NCI-H187 treated with DMSO at 0.1 percent for 48 hours (cell line): Measurements from ENCODE around the gene COL18A1.

ENCODE experiments used
- DNase-seq: peaks from one replicate; lab custom pipeline; 2025; lab: John Stamatoyannopoulos, UW

Gene COL18A1

DNA sequence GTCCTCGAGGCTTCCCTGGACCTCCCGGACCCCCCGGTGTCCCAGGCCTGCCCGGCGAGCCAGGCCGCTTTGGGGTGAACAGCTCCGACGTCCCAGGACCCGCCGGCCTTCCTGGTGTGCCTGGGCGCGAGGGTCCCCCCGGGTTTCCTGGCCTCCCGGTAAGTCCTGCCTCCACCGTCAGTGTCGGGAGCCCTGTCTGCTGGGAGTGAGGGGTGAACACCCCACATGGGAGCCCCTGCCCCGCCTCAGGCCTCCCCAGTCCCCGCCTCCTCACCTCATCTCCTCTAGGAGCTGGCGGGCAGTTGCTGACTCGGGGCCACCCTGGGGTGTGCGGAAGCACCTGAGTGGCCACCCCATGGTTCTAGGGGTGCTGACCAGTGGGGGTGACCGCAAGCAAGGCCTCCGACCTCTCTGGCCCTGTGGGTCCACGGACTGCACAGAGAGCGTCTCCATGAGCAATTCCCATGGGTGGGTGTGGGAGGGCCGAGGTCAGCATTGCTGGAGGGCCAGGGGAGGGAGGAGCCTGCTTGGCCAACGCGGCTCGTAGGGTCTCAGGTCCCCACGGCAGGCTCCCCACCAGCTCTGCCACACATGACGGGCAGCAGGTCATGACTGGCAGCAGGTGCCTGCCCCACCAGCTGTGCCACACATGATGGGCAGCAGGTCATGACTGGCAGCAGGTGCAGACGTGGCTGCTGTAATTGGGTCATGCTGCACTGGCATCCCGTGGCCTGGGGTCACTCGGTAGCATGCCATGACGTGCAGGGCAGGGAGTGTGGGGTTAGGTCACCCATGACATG is 75.9 kb downstream of the COL18A1 start:
- no peak for DNase-seq

DNA sequence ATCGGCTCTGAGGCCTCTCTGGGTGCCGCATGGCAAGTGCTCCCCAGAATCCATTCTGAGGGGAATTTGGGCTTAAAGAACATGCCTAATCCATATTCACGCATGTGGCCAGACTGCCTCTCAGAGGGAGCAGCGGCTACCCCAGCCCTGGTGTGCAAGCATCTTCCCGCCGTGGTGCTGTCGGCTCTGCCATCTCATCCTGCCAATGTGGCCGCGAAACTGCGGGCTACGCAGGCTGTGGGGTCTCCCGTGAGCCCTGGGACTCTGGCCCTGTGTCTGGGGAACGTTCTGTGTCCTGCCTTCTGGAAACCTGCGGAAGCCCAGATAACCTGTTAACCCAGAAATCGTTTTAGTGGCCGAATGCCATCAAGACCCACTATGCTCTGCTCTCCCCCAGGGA is 76.6 kb downstream of the COL18A1 start:
- DNase-seq, result no peak

DNA sequence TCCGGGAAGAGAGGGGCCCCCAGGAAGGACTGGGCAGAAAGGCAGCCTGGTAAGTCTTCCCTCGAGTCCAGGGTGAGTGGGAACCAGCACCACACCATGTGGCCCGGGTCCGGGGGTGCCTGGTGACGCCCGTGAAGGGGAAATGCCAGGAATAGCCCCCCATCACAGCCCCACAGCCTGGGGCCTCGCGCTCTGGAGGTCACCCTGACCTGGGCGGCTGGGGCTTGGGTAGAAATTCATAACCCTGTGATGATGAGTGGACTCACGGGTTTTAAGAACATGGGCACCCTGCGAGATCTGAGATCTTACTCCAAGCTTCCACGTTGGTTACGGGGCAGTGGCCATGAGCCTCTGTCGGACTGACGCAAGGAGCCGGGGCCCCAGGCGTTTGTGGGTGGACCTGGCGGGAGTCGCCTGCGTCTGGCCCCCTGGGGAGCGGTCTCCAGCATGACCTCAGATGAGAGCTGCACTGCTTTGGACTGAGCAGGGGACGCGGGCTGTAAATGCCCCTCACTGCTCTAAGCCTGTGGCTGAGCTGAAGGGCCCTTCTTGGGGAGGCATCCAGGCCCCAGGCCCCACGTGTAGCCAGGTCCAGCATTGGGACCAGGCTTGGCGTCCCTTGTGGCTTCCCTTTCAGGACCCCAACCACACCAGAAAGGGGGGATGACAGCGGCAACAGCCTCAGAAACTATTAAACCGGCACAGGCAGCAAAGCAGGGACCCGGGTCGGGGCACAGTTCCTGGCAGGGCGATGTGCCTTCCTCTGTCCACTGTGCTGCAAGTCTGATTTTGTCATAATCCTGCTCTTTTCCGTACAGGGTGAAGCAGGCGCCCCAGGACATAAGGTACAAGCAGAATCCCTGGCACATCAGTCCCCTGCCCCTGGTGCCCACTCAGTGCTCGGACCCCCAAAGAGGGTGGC is 77.3 kb downstream of the COL18A1 start:
- no peak for DNase-seq

DNA sequence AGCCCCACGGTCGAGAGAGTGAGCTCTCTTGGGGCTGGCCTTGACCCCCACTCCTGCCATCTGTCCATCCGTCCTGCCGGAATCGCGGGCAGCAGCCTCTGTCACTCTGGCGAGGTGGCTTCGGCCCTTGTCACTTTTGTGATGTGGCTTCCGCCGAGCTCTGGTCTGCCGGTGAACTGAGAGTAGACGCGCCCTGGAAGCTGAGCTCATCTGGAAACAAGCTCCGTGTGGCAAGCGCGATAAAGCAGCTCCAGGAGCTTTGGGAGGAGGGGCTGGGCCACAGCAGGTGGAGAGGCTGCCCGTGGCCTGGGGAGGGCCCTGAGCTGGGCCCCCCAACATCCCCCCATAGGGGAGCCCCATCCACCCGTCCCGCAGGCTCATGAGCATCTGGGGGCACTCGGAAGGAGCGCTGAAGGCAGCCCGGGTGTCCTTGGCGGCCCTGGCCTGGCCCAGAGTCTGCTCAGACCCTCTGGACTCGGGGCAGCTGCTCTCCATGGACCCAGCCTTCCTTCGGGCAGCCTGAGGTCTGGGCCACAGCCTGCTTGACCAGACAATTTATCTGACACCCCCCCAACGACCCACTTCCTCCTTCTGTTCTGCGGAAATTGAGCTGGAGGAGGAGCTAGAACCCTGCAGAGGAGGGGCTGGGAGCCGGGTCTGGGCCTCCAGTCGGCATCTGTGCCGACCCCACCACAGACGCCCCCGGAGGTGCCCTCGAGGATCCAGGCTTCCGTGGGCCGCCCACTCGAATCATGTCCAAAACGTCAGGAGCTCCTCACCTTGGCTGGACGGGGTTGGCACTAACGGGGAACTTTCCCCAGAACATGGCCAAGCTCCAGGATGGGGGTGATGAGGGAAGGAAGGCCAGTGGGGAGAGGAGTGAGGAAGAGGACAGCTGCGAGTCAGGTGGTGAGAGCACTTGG is 78.2 kb downstream of the COL18A1 start:
- DNase-seq, result no peak

DNA sequence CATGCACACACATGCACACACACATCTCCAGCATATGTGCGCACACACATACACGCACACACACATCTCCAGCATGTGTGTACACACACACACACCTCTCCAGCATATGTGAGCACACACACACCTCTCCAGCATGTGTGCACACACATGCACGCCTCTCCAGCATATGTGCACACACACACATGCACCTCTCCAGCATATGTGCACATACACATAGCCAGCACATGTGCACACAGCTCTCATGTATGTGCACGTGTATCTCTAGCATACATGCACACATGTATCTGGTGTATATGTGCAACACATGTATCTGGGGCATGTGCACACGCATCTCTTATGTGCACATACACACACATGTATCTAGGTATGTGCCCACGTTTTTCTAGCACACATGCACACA is 79.4 kb downstream of the COL18A1 start:
- no peak for DNase-seq

DNA sequence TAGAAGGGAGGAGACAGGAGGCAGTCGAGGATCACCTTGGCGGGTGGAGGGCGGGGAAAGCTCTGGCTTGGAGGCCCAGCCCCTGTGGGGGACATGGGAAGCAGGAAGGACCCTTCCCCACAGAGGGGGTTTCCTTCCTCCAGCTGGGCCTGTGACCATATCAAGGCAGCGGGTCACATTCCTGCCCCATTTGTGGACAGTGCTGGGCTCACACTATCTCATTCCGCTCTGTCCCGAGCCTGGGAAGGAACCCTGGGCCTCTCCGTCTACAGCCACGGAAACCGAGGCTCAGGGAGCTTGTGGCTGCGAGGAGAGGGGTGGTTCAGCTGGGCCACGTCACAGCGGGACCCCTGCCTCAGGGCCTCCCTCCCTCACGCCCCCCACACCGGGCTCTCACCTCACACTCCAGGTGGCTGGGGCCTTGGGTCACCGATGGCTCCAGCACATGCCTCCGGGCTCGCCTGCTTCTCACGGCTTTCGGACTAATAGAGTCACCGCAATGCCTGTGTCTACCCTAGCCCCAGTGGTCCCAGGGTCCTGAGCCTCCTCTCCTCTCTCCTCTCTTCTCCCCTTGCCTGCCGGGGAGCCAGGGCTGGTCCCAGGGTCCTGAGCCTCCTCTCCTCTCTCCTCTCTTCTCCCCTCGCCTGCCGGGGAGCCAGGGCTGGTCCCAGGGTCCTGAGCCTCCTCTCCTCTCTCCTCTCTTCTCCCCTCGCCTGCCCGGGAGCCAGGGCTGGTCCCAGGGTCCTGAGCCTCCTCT is 80.9 kb downstream of the COL18A1 start:
- DNase-seq, result no peak

DNA sequence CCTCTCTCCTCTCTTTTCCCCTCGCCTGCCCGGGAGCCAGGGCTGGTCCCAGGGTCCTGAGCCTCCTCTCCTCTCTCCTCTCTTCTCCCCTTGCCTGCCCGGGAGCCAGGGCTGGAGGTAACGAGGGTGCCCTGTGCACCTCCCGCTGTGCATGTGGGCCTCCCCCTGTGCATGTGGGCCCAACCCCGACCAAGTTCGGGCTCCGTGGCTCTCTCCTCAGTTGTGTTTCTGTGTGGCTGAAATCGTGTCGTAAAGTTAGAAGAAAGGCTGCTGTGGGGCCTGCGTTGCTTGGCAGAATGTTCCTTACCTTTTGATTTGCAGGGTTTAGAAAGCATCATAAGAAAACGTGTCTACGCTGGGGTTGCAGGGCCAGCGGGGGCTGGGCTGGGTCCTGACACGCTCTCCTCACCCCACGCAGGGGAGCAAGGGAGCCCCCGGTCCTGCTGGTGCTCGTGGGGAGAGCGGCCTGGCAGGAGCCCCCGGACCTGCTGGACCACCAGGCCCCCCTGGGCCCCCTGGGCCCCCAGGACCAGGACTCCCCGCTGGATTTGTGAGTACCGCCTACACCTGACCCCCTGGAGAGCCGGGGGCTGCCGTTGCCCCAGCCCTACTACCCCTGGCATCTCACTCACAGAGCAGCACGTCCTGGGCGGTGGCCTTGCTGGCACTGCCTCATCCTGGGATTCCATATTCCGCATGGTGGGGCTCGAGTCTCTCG is 81.6 kb downstream of the COL18A1 start:
- no peak for DNase-seq

DNA sequence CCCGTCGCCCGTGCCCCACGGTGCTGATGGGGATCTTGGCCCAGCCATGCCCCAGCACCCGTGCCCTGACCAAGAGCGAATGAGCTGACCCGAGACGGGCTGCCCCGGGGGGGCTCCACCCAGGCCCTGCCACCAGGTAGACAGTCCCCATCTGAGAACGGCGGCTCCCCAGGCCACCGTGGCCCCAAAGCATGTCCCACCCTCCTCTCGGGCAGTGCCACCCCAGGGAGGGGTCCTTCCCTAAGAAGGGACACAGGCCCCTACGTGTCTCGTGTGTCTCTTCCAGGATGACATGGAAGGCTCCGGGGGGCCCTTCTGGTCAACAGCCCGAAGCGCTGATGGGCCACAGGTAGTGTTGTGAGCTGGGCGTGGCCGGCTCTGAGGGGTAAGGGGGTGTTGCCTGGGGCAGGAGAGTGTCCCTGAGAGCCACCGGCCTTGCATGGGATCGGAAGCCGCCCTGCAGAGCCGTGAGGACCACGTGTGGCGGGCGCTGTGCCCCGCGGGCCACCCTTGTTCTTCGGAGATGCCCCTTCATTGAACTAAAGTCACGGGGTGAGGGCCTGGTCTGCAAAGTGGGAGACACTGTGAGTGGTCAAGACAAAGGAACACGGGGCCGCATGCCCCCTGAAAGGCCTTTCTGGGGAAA is 82.3 kb downstream of the COL18A1 start:
- no peak for DNase-seq

DNA sequence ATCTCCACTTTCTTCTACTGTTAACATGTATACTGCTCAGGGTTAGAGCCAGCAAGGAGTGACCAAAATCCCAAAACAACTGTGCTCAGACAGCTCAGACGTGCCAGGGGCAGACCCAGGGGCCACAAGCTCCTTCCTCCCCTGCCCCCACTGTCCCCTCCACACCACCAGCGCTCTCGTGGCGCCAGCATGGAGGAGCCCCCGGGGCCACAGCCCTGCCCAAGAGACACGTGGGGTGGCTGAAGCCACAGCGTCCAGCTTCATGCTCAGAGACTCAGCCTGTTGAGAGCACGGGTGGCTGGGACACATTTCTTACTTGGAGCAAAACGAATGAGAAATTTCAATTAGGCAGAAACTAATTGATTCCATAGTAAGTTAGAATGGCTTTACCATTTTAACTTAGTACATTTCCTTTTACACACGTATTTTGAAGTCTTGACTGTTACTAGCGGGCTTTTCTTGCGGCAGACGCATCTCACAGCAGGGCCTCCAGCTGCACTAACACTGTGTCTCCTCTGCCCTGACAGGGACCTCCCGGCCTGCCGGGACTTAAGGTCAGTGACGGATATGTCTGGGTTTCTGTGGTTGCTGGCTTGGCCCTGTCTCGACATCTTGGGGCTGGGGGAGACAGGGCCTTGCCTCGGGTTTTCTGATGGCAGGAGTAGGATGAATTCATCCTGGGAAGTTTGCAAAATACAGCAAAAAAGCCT is 83.1 kb downstream of the COL18A1 start:
- no peak for DNase-seq

DNA sequence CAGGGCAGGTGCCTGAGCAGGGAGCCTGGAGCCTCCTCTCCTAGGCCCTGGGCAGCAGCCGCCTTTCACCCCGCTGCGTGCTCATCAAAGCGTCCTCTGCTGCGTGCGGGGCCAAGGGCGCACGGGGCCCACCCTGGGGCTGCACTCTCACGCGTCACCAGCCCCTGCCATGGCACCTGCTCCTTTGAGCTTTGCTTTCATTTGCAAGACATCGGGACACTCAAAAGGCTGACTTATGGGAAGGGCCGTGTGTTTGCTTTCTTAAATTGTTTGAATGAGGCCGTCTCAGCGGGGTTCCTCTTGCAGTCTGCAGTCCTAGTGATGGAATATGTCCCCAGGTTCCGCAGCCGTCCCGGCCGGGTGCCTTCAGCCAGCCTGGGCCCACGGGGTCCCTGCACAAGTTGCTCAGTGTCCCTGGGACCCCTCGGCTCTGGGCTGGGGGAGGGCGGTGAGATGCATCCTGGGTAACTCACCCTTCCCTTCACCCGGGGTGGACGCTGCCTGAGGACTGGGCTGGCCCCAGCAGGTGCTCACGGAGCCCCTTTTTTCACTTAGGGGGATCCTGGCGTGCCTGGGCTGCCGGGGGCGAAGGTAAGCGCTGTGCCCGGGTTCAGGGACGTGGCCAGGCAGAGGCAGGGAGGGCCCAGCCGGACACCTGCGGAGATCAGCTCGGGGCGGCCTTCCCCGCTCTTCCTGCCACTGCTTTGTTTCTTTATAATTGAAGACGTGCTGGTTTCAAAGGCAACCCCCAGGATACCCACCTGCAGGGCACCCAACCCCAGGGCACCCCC is 84.2 kb downstream of the COL18A1 start:
- no peak for DNase-seq

DNA sequence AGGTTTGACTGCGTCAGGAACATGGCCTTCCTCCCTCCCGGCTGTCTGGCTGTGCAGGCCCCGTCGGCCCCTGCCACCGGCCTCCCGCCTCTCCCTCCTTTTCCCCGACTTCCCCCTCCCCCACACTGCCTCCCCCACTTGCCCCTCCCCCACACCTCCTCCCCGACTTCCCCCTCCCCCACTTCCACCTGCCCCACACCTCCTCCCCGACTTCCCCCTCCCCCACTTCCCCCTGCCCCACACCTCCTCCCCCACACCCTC is 84.7 kb downstream of the COL18A1 start:
- no peak for DNase-seq

DNA sequence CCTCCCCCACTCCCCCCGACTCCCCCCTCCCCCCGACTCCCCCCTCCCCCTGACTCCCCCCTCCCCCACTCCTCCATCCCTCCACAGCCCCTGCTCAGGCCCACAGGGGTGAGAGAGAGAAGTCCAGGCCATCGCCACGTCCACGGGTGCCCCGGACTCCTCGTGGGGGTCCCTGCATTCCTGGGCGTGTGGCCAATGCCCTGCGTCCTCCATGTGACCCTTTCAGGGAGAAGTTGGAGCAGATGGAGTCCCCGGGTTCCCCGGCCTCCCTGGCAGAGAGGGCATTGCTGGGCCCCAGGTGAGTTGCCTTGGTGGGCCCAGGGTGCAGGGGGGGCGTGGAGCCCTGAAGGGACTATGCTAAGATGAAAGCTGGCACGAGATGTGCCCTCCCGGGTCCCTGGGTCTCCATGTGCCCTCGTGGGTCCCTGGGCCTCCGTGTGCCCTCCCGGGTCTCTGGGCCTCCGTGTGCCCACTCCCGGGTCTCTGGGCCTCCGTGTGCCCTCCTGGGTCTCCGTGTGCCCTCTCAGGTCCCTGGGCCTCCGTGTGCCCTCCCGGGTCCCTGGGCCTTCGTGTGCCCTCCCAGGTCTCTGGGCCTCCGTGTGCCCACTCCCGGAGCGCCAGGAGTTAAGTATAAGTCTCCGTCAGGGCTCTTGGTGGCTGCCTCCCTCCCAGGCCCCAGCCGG is 85.2 kb downstream of the COL18A1 start:
- no peak for DNase-seq

DNA sequence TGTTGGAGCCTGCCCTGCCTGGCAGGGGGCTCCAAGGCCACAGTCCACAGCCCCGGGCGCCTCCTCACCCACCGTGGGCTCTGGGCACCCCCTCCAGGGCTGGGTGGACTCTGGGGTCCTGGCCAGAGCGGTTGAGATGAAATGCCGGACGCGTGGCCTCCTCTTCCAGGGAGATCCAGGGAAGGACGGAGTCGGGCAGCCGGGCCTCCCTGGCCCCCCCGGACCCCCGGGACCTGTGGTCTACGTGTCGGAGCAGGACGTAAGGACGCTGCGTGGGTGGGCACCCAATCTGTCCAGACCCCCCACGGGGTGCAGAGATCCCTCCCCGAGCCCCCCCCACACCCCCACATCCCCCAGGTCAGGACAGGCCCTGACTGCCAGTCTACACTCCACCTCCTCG is 86.1 kb downstream of the COL18A1 start:
- DNase-seq, result no peak

DNA sequence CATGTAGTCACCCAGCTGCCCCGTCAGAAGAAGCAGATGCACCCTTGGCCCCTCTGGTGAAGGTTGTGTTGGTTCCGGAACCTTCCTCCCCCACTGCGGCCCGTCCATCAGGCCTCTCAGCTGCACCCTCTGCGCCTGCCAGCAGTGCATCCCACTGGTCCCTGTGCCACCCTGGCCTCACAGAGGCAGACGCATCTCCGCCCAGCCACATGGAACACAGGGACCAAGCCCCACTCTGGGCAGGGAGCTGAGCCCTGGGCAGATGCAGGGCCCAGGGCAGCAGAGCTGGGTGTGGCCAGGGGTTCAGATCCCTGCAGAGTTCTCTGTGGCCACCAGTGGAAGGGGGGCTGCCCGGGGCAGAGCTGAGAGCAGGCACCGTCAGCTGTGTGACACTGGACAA is 86.7 kb downstream of the COL18A1 start:
- no peak for DNase-seq

DNA sequence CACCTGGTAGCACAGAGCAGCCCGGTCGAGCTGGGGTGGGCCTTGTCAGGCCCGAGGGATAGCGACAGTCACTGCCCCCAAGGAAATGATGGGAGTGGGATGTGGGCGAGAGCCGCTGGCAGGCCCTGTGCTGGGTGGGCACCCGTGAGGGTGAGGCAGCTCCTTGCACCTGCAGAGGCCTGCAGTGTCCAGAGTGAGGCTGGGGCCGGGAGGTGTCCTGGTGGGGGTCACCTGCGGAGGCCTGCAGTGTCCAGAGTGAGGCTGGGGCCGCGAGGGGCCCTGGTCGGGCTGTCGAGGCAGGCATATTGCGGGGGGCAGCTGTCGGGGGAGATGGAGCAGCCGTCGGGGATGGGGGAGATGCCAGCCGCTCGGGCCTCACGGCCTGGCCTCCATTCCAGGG is 87.8 kb downstream of the COL18A1 start:
- no peak for DNase-seq

DNA sequence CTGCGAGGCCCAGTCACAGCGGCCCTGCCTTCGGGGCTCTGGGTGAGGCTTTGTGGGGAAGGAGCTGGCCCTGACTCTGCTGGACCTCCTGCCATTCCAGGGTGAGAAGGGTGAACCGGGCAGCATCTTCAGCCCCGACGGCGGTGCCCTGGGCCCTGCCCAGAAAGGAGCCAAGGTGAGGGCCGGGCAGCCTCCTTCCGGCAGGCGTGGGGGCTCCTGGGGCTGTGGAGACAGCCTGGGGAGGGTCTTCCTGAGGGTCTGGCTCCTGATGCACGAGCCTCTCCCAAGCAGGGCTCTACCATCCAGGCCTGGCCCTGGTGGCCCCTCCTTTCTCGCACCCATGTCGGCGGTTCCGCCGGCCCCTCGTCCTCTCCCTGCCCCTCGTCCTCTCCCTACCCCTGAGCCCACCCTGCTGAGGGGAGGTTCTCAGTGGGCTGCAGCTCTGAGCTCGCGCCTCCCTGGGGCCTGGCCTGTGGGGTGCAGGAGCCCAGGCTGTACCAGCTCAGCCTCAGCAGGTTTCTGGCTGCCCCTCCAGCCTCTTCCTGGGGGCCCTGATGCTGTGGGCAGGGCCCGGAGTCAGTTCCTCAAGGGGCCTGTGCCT is 88.5 kb downstream of the COL18A1 start:
- no peak for DNase-seq

DNA sequence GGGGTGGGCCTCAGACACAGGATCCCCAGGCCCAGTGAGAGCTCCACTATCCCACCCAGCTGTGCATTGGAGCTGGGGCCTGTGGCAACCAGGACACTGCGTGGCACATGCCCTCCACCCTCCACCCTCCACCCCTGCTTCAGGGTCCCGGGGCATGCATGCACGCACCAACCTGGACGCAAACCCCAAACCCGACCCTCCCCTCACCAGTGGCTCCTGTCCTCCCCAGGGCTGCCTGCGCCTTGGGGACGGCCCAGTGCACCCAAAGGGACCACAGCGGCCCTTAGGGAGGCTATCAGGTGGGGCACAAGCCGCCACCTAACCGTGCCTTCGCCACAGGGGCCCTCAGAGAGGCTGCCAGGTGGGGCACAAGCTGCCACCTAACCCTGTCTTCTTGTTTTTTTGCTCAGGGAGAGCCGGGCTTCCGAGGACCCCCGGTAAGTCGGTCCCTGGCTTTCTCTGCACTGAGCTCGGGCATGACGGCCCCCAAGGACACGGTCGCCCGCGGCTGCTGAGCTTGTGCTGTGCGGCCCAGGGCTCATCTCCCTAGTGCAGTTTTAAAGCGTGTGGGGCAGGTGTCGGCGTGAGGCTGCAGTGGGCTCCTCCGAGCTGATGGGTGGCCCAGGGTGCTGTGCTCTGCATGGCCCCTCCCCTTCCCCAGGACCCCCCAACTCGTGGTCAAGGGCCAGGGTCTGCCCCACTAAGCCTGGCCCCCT is 89.3 kb downstream of the COL18A1 start:
- DNase-seq, result no peak
